Loucy (cell line): ENCODE data around the gene KCTD19.

Experiments
- EZH2phosphoT487 ChIP-seq: fragments of 200-600 bp; IDR thresholded peaks from 2 replicates; pipeline ENCODE4 v1.6.1; 2018; ENCODE audit warnings: antibody characterized with exemption, mild to moderate bottlenecking, moderate library complexity, borderline replicate concordance
- TF ChIP-seq, protein P1 (sequence below): fragments of 200-600 bp; sonication (generic); conservative IDR thresholded peaks from 2 replicates; pipeline ENCODE4 v1.5.1; 2014; ENCODE audit warnings: mild to moderate bottlenecking, antibody characterized with exemption, low read length

DNA sequence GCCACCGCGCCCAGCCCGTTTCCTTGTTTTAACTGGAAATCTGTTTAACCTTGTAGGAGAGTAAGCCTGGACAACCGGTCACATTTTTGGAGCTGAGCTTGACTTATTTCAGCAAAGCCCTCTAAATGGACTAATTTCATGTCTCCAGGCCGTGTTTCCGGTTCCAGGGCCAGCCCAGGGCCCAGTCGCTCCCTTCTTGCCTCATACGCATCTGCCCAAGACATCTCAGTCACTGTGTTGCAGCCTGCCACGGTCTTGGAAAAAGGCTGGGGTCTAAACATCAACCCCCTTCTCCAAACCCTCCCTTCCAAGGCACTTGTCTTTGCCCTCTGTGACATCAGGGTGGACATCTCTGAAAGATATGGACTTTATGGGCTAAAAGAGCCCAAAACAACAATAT is 28.3 kb downstream of the KCTD19 start:
- TF ChIP-seq, protein P1, sequence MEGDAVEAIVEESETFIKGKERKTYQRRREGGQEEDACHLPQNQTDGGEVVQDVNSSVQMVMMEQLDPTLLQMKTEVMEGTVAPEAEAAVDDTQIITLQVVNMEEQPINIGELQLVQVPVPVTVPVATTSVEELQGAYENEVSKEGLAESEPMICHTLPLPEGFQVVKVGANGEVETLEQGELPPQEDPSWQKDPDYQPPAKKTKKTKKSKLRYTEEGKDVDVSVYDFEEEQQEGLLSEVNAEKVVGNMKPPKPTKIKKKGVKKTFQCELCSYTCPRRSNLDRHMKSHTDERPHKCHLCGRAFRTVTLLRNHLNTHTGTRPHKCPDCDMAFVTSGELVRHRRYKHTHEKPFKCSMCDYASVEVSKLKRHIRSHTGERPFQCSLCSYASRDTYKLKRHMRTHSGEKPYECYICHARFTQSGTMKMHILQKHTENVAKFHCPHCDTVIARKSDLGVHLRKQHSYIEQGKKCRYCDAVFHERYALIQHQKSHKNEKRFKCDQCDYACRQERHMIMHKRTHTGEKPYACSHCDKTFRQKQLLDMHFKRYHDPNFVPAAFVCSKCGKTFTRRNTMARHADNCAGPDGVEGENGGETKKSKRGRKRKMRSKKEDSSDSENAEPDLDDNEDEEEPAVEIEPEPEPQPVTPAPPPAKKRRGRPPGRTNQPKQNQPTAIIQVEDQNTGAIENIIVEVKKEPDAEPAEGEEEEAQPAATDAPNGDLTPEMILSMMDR = no peak
- TF ChIP-seq EZH2phosphoT487 = no peak
